Stimulated activated CD8-positive, alpha-beta memory T cell treated with anti-CD3 and anti-CD28 coated beads, Interleukin-12 subunit alpha, Interleukin-12 subunit beta, amount 100 ng/mL, for 4 hours (primary cell): ENCODE results near the gene NCKAP5.

ENCODE experiments used
- DNase-seq: peaks from one replicate; pipeline ENCODE4 v3.0.0-alpha.2; 2020; ENCODE audit warnings: low read depth

Gene NCKAP5

GRCh38 chr2:132623096-132623839, 945.0 kb downstream of the NCKAP5 start:
- DNase-seq, result no peak
